Pancreas (tissue), 10 donors: ENCODE measurements around the gene DEFB131A. TPM values are rescaled to one million over a fixed set of nuclear protein-coding genes. Genes with fewer than 3 reads are reported as not detected.
"Not testable (repeated sequence)": the region's sequence is repeated elsewhere in the genome, so short reads cannot be mapped to it uniquely, and the experiment has no call there.

Experiments
- ATAC-seq, 4 donors: fragments of 200-7000 bp; cut with Tn5 transposase; one replicate each; pipeline versions ENCODE4 v1.8.0 to v1.9.1; 2020; ENCODE audit warnings: mild to moderate bottlenecking in 4 of 4, moderate library complexity in 4 of 4
- DNase-seq, 6 donors: peaks; one replicate each; pipeline ENCODE4 v3.0.0-alpha.2; 2020
- FAIRE-seq: peaks from 2 replicates; lab custom pipeline; 2012; peaks lifted over from hg19 to GRCh38; lab: Jason Lieb, UNC
- H3K27ac ChIP-seq, 4 donors: fragments of 200-600 bp; sonication (generic); 1 replicate in 3 of 4; 2 replicates in 1 of 4; pipeline versions ENCODE4 v1.5.0 to v1.8.0; 2020
- H3K27me3 ChIP-seq, 4 donors: fragments of 200-600 bp; one replicate each; pipeline ENCODE4 v1.8.0; 2021
- H3K36me3 ChIP-seq, 3 donors: fragments of 200-600 bp; sonication (generic) in 1 of 3; one replicate each; pipeline versions ENCODE4 v1.5.0 to v1.8.0; 2020 to 2021
- H3K4me1 ChIP-seq, 3 donors: fragments of 200-600 bp; one replicate each; pipeline ENCODE4 v1.8.0; 2021
- H3K4me3 ChIP-seq, 4 donors: fragments of 200-600 bp; sonication (generic) in 2 of 4; one replicate each; pipeline versions ENCODE4 v1.5.0 to v1.8.0; 2020 to 2021
- H3K9me3 ChIP-seq, 4 donors: fragments of 200-600 bp; one replicate each; pipeline ENCODE4 v1.8.0; 2021
- CTCF ChIP-seq, 4 donors: fragments of 200-600 bp; sonication (generic) in 3 of 4; IDR thresholded peaks; one replicate each; pipeline versions ENCODE4 v1.5.0 to v1.8.0; 2021; ENCODE audit warnings: antibody characterized with exemption in 4 of 4
- WGBS, 2 donors: extraction: QIAGEN DNeasy Blood & Tissue Kit; methylation state at CpG; one replicate each; pipeline ENCODE4 v1.1.7; 2013; 5-methylcytosine and 5-hydroxymethylcytosine counted together
- intact Hi-C, 3 donors: fragments of 100-400 bp; cut with DNase I; formaldehyde crosslinking; loops; one replicate each; pipeline versions ENCODE4 v1.11.1 to v1.14.2; 2022
- polyA plus RNA-seq, 2 donors: library from polyadenylated mRNA; stranded (reverse); fragments of 200-250 nt; gene quantifications; one replicate each; pipeline ENCODE4 v1.2.3, GENCODE V29; 2013
- total RNA-seq, 6 donors: library from RNA; stranded (reverse); fragmentation: NEBNext Ultra II Directional in 4 of 6; extraction: Animal tissue kit (Norgen Biotek cat#: 25700) in 4 of 6; gene quantifications; one replicate each; pipeline versions ENCODE4 v1.2.1 to v1.2.4, GENCODE V29; 2021 to 2023
- donor health status: healthy with polysubstance abuse.
- donor health status: DM: no; HTN: no; CAD: no; lungs with moderate emphysema.
- donor health status: DM: no; HTN: no; CAD: no.
- donor health status: control.
- donor health status: control.
- donor health status: Bipolar disorder and iron deficiency.
- donor health status: DM: yes; HTN: yes; CAD: no.
- donor health status: DM: no; HTN: no; CAD: no.
- donor health status: DM: no; HTN: no; CAD: no.
- donor health status: DM: yes; HTN: yes; CAD: no.

The DEFB131A gene
- not detected for total RNA-seq
- polyA plus RNA-seq, result not detected

- WGBS, 2 donors, result 25 to 45% methylated on average over 3 of the region's 3 CpGs
- FAIRE-seq, H3K9me3 ChIP-seq, H3K4me3 ChIP-seq, H3K4me1 ChIP-seq, intact Hi-C loops, H3K27ac ChIP-seq, H3K27me3 ChIP-seq, H3K36me3 ChIP-seq, DNase-seq, ATAC-seq: not testable (repeated sequence)
Measured at GRCh38 chr4:9444114-9444513, at the start of gene DEFB131A. Gene DEFB131A (plus strand): TSS chr4:9444414. CDS start chr4:9444534, 120 bp downstream.

- DNase-seq, H3K4me1 ChIP-seq, intact Hi-C loops, H3K9me3 ChIP-seq, H3K27me3 ChIP-seq, FAIRE-seq, H3K36me3 ChIP-seq, H3K27ac ChIP-seq, H3K4me3 ChIP-seq, ATAC-seq: not testable (repeated sequence)
- WGBS, 2 donors, result 66 to 75% methylated on average over 2 of the region's 2 CpGs
Measured at GRCh38 chr4:9405774-9406173, 38.4 kb upstream of the DEFB131A start.

GRCh38 chr4:9406491-9406890, 37.7 kb upstream of the DEFB131A start:
- WGBS, 2 donors, result 38 to 61% methylated on average over 3 of the region's 3 CpGs

GRCh38 chr4:9409793-9410192, 34.4 kb upstream of the DEFB131A start:
- no peak overlapping the region for H3K4me3 ChIP-seq
- ATAC-seq (no peak), FAIRE-seq (no peak), DNase-seq (peak in 1 of 6 donors; percentile 42)
- no peaks in the 10 kb centered on the region for H3K36me3 ChIP-seq
- TF ChIP-seq CTCF (IDR thresholded peaks at IDR 0.05), result no peak
- H3K4me1 ChIP-seq, result no peaks in the 10 kb centered on the region
- intact Hi-C loops, result no loop called here
- H3K9me3 ChIP-seq, result no peaks in the 10 kb centered on the region
- WGBS, 2 donors, result 72 to 83% methylated on average over 13 of the region's 13 CpGs
- no peaks in the 10 kb centered on the region for H3K27me3 ChIP-seq
- H3K27ac ChIP-seq, result no peak overlapping the region

More at GRCh38 chr4:9406491-9406890, 37.7 kb upstream of the DEFB131A start:
- intact Hi-C loops, FAIRE-seq, ATAC-seq, H3K9me3 ChIP-seq, H3K4me1 ChIP-seq, H3K27ac ChIP-seq, DNase-seq, H3K27me3 ChIP-seq, H3K36me3 ChIP-seq, H3K4me3 ChIP-seq: not testable (repeated sequence)

- H3K27ac ChIP-seq, H3K36me3 ChIP-seq, H3K4me3 ChIP-seq, H3K4me1 ChIP-seq, H3K9me3 ChIP-seq, FAIRE-seq, ATAC-seq, H3K27me3 ChIP-seq, DNase-seq, intact Hi-C loops: not testable (repeated sequence)
- WGBS, 2 donors, result 50 to 65% methylated on average over 6 of the region's 6 CpGs
Measured at GRCh38 chr4:9421884-9422455, 22.2 kb upstream of the DEFB131A start.

GRCh38 chr4:9425916-9426315, 18.3 kb upstream of the DEFB131A start:
- H3K27me3 ChIP-seq, H3K27ac ChIP-seq, FAIRE-seq, H3K4me1 ChIP-seq, ATAC-seq, intact Hi-C loops, H3K36me3 ChIP-seq, DNase-seq, H3K9me3 ChIP-seq, H3K4me3 ChIP-seq: not testable (repeated sequence)
- 25 to 44% methylated on average over 1 of the region's 1 CpG for WGBS, 2 donors

- H3K9me3 ChIP-seq, H3K4me1 ChIP-seq, H3K4me3 ChIP-seq, FAIRE-seq, intact Hi-C loops, ATAC-seq, H3K27me3 ChIP-seq, H3K27ac ChIP-seq, H3K36me3 ChIP-seq, DNase-seq: not testable (repeated sequence)
- 32 to 42% methylated on average over 1 of the region's 1 CpG for WGBS, 2 donors
Measured at GRCh38 chr4:9430061-9430460, 14.2 kb upstream of the DEFB131A start.

- intact Hi-C loops, H3K27ac ChIP-seq, ATAC-seq, H3K27me3 ChIP-seq, DNase-seq, H3K9me3 ChIP-seq, H3K4me1 ChIP-seq, H3K36me3 ChIP-seq, H3K4me3 ChIP-seq, FAIRE-seq: not testable (repeated sequence)
- 65 to 78% methylated on average over 1 of the region's 1 CpG for WGBS, 2 donors
Measured at GRCh38 chr4:9433320-9433719, 10.9 kb upstream of the DEFB131A start.

- intact Hi-C loops, ATAC-seq, H3K27me3 ChIP-seq, DNase-seq, H3K4me1 ChIP-seq, H3K27ac ChIP-seq, H3K36me3 ChIP-seq, H3K9me3 ChIP-seq, H3K4me3 ChIP-seq: not testable (repeated sequence)
- peak; percentile 57 for FAIRE-seq
Measured at GRCh38 chr4:9436728-9437127, 7.5 kb upstream of the DEFB131A start.

- not testable (repeated sequence) for DNase-seq
Measured at GRCh38 chr4:9442355-9442754, 1.9 kb upstream of the DEFB131A start.

GRCh38 chr4:9444681-9445080, 467 bp downstream of the DEFB131A start:
- H3K9me3 ChIP-seq, H3K4me3 ChIP-seq, DNase-seq, H3K27me3 ChIP-seq, H3K27ac ChIP-seq, FAIRE-seq, H3K36me3 ChIP-seq, intact Hi-C loops, H3K4me1 ChIP-seq, ATAC-seq: not testable (repeated sequence)
- 65 to 67% methylated on average over 6 of the region's 6 CpGs for WGBS, 2 donors

More at GRCh38 chr4:9442355-9442754, 1.9 kb upstream of the DEFB131A start:
- H3K27ac ChIP-seq, H3K4me3 ChIP-seq, intact Hi-C loops, H3K4me1 ChIP-seq, H3K9me3 ChIP-seq, H3K27me3 ChIP-seq, FAIRE-seq, H3K36me3 ChIP-seq, ATAC-seq: not testable (repeated sequence)
- 44 to 51% methylated on average over 4 of the region's 4 CpGs for WGBS, 2 donors
